ENCODE measurements around the gene TRMT10C. TPM values are rescaled to one million over a fixed set of nuclear protein-coding genes. Genes with fewer than 3 reads are reported as not detected.
A peak's percentile ranks its signal among the peaks of the same experiment; 100 is the strongest.

The TRMT10C gene
- 21.9 and 38.4 TPM in 2 replicates for total RNA-seq

DNA sequence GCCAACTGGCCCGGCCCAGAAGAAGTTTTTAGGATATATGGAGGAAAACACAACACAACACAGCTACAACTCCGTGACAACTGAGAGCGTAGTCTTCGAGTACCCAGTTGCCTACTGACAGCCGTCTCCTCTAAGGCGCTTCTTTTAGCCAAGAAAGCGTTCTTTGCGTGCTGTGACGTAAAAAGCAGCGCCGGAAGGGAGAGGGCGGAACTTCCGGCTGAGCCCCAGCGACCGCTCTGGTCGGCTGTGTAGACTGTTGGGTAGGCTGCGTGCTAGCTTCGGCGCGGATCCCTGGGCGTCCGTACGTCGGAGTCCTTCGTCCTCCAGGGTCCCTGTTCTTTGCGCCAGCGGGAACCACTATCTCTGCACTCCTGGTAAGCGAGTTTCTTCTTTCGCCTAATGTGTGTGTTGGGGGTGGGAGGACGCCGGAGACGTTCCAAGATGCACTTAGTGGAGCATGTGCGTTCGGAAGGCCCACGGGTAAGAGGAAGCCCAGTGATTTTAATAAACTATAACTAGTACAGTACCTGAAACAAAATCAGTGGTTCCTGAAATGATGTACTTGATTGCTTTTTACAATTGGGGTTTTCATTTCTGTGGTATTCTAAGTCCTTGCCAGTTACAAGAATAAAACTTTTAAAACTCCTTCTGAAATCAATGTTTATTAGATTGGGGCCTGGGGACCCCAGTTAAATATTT is at the start of gene TRMT10C:
Gene TRMT10C (plus strand): TSS at position 239 of the 699 bp plus-strand sequence. CDS start 2,914 bp downstream, outside the sequence.
- DNase-seq (ENCODE audit: low read depth), result peak; percentile 95
- TF ChIP-seq, protein P1, sequence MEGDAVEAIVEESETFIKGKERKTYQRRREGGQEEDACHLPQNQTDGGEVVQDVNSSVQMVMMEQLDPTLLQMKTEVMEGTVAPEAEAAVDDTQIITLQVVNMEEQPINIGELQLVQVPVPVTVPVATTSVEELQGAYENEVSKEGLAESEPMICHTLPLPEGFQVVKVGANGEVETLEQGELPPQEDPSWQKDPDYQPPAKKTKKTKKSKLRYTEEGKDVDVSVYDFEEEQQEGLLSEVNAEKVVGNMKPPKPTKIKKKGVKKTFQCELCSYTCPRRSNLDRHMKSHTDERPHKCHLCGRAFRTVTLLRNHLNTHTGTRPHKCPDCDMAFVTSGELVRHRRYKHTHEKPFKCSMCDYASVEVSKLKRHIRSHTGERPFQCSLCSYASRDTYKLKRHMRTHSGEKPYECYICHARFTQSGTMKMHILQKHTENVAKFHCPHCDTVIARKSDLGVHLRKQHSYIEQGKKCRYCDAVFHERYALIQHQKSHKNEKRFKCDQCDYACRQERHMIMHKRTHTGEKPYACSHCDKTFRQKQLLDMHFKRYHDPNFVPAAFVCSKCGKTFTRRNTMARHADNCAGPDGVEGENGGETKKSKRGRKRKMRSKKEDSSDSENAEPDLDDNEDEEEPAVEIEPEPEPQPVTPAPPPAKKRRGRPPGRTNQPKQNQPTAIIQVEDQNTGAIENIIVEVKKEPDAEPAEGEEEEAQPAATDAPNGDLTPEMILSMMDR (IDR thresholded peaks at IDR 0.05; ENCODE audit: insufficient read depth, low read depth, low read length), result no peak
- peak within 1 kb of the TSS; percentile 99 for H3K4me3 ChIP-seq (ENCODE audit: low read depth, low read length)

DNA sequence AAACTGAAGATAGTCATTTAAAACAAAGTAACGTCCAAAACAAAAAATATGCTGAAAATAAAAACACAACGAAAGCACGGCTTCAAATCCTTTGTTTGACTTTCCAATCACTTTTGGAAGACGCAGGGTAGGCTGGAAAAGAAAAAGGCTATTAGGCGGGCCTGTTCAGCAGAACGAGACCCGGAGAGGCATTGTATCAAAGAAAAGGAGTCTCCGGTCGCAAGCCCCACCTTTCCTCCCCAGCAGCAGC is 49.3 kb upstream of the TRMT10C start:
- no peak for DNase-seq (ENCODE audit: low read depth)
- TF ChIP-seq, protein P1 (IDR thresholded peaks at IDR 0.05; ENCODE audit: insufficient read depth, low read depth, low read length), result no peak
- peak overlapping the region; percentile 82 for H3K4me3 ChIP-seq (ENCODE audit: low read depth, low read length)

DNA sequence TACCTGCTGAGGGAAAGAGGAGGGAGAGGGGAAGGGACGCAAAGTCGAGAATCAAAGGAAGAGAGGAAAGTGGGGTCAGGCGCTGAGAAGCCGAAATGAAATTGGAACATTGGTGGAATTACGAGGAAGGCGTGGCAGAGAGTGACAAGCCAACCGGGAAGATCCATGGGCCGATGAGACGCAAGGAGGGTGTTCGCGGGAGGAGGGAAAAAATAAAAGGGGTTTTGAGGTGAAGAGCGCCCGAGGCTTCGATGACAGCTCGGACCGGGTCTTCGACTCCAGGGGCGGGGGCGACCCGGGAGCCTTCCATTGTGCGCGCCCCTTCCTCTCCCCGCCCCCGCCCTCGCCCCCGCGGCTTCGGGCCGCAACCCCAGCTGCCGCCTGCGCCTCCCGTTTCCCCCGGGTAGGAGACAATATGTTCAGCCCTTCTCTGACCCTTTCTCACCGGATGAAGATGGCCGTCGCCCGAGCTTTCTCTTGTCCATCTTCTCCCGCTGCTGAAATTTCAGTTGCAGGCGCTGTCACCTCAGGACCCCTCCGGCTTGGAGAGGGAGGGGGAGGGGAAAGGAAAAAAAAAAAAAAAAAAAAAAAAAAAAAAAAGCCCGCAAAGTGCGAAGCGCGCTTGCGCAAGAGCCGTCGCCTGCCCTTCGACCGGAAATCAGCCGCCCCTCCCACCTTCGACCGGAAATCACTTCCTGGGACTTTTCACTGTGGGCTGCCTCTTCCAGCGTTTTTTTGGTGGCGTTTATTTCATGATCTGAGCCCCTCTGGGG is 48.8 kb upstream of the TRMT10C start, which contains the start of gene SENP7:
Gene SENP7 (minus strand): TSS at position 567 of the 773 bp plus-strand sequence. CDS start 82 bp downstream, at position 485.
- peak; percentile 87 for DNase-seq (ENCODE audit: low read depth)
- peak within 1 kb of the TSS; percentile 82 for H3K4me3 ChIP-seq (ENCODE audit: low read depth, low read length)
- TF ChIP-seq, protein P1 (IDR thresholded peaks at IDR 0.05; ENCODE audit: insufficient read depth, low read depth, low read length), result no peak

DNA sequence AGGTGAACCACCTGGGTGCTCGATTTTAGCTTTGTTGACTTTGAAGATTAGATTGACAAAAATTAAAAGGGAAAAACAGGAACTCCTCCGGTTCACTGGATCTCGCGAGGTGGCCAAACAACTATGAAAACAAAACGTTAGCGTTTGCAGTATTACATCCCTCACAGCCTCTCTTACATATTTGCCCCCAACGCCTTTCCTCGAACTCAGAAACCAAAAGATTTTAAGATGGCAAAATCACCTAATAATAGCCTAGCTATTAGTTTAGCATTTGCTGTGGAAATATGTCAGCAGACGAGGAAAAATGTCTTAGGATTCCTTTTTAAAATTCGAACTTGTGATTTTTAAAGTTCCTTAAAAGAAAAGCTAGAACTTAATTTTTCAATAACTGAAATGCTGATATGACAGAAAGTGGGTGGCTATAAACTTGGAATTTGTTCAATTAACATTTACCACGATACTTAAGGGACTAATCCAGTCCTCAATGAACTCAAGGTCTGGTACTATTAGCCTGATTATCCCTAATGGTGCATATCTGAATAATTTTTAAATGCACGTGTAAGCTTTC is 48.2 kb upstream of the TRMT10C start:
- H3K4me3 ChIP-seq (ENCODE audit: low read depth, low read length), result peak overlapping the region; percentile 82
- no peak for DNase-seq (ENCODE audit: low read depth)
- TF ChIP-seq, protein P1 (IDR thresholded peaks at IDR 0.05; ENCODE audit: insufficient read depth, low read depth, low read length), result no peak

DNA sequence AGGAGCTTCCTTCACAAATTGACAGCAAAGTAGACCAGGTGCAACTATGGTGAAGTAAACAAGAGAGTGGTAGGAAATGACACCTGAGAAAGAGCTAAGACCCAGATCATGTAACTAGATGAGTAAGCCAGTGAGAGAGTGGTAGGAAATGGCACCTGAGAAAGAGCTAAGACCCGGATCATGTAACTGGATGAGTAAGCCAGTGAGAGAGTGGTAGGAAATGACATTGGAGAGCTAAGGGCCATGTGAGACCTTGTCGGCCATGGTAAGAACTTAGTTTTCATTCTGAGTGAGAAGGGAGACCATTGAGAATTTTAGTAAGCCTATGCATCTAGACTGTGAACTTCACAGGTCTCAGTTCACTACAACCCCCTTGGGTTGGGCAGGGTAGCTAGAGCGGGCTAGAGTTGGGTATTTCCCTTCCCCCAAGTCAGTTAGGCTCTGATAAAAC is 43.2 kb upstream of the TRMT10C start:
- DNase-seq (ENCODE audit: low read depth), result no peak
- H3K4me3 ChIP-seq (ENCODE audit: low read depth, low read length), result no peak overlapping the region
- TF ChIP-seq, protein P1 (IDR thresholded peaks at IDR 0.05; ENCODE audit: insufficient read depth, low read depth, low read length), result no peak

DNA sequence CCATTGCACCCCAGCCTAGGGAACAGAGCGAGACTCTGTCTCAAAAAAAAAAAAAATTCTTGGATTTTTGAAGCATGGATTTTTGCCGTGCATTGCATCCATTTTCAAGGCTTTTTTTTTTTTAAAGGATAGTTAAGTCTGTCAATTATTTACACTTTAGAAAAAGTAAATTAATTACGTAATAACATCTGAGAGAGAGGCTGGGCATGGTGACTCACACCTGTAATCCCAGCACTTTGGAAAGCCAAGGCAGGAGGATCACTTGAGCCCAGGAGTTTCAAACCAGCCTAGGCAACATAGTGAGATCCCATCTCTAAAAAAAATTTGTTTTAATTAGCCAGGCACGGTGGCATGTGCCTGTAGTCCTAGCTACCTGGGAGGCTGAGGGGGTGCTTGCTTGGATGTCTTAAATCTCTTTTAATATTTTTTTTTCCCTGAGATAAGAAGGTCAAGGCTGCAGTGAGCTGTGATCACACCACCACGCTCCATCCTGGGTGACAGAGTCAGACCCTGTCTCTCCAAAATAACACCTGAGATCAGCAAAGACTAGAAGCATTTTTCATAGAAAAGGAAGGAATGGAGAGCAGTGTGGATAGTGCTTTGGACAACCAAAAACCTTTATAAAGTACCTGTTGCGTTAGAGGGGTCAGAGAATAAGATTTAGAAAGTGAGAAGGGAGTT is 41.8 kb upstream of the TRMT10C start:
- DNase-seq (ENCODE audit: low read depth), result no peak
- TF ChIP-seq, protein P1 (IDR thresholded peaks at IDR 0.05; ENCODE audit: insufficient read depth, low read depth, low read length), result no peak
- H3K4me3 ChIP-seq (ENCODE audit: low read depth, low read length), result no peak overlapping the region
